ENCODE results near the gene WDR7. TPM values are rescaled to one million over a fixed set of nuclear protein-coding genes. Genes with fewer than 3 reads are reported as not detected.

WDR7 gene
- total RNA-seq, 6 donors from 2014 or later, result 17.8 to 58.7 (median 26.7) TPM

GRCh38 chr18:56825878-56826277 lies 174.7 kb downstream of the WDR7 start:
- ATAC-seq (ENCODE audit: low FRiP score in 2 of 2), result no peak
- no peak overlapping the region for H3K27ac ChIP-seq
- no peaks in the 10 kb centered on the region for H3K36me3 ChIP-seq
- no peak for TF ChIP-seq POLR2AphosphoS5 (IDR thresholded peaks at IDR 0.05)
- no peak for TF ChIP-seq POLR2A (IDR thresholded peaks at IDR 0.05)
- TF ChIP-seq CTCF (IDR thresholded peaks at IDR 0.05), result no peak
- TF ChIP-seq EP300 (IDR thresholded peaks at IDR 0.05), result no peak
- 72 to 77% methylated on average over 2 of the region's 2 CpGs for WGBS, 2 donors
- H3K4me3 ChIP-seq, result no peak overlapping the region
- no peak for DNase-seq
- H3K9me3 ChIP-seq, result no peaks in the 10 kb centered on the region
- no peaks in the 10 kb centered on the region for H3K4me1 ChIP-seq
- no peaks in the 10 kb centered on the region for H3K27me3 ChIP-seq

- no peaks in the 10 kb centered on the region for H3K9me3 ChIP-seq
- H3K4me1 ChIP-seq, result no peaks in the 10 kb centered on the region
- no peak overlapping the region for H3K4me3 ChIP-seq
- WGBS, 2 donors, result 74 to 77% methylated on average over 7 to 9 of the region's 9 CpGs
- no peaks in the 10 kb centered on the region for H3K36me3 ChIP-seq
- ATAC-seq (ENCODE audit: low FRiP score in 2 of 2), result no peak
- no peaks in the 10 kb centered on the region for H3K27me3 ChIP-seq
- no peak for TF ChIP-seq POLR2A (IDR thresholded peaks at IDR 0.05)
- no peak for TF ChIP-seq POLR2AphosphoS5 (IDR thresholded peaks at IDR 0.05)
- no peak for TF ChIP-seq EP300 (IDR thresholded peaks at IDR 0.05)
- no peak for TF ChIP-seq CTCF (IDR thresholded peaks at IDR 0.05)
- no peak overlapping the region for H3K27ac ChIP-seq
- DNase-seq, result peak in 1 of 2 donors; percentile 2
Observed at GRCh38 chr18:56831988-56832387, 180.8 kb downstream of the WDR7 start.

- ATAC-seq (ENCODE audit: low FRiP score in 2 of 2) (no peak), DNase-seq (no peak)
- Histone ChIP-seq H3K4me3 (no peak overlapping the region), H3K9me3 (no peaks in the 10 kb centered on the region), H3K27ac (no peak overlapping the region), H3K36me3 (peaks cover 0 to 4% (median 0%) of the 10 kb centered on the region in 4 donors), H3K27me3 (no peaks in the 10 kb centered on the region), H3K4me1 (no peaks in the 10 kb centered on the region)
- TF ChIP-seq POLR2AphosphoS5 (IDR thresholded peaks at IDR 0.05), result no peak
- WGBS, 2 donors, result 90 to 97% methylated on average over 1 of the region's 1 CpG
Observed at GRCh38 chr18:56835331-56835730, 184.2 kb downstream of the WDR7 start.

GRCh38 chr18:56836173-56836572 lies 185.0 kb downstream of the WDR7 start:
- 89 to 94% methylated on average over 7 of the region's 7 CpGs for WGBS, 2 donors
- peaks cover 0 to 4% (median 0%) of the 10 kb centered on the region in 4 donors for H3K36me3 ChIP-seq
- no peak overlapping the region for H3K27ac ChIP-seq
- no peak for TF ChIP-seq POLR2AphosphoS5 (IDR thresholded peaks at IDR 0.05)
- ATAC-seq (ENCODE audit: low FRiP score in 2 of 2), result no peak
- no peaks in the 10 kb centered on the region for H3K4me1 ChIP-seq
- H3K4me3 ChIP-seq, result no peak overlapping the region
- DNase-seq, result no peak
- H3K27me3 ChIP-seq, result no peaks in the 10 kb centered on the region
- no peaks in the 10 kb centered on the region for H3K9me3 ChIP-seq

GRCh38 chr18:56841836-56842235 lies 190.7 kb downstream of the WDR7 start:
- no peak for DNase-seq
- 97 to 98% methylated on average over 1 of the region's 1 CpG for WGBS, 2 donors

More at GRCh38 chr18:56841836-56842235, 190.7 kb downstream of the WDR7 start:
- Histone ChIP-seq H3K36me3 (peaks cover 0 to 4% (median 0%) of the 10 kb centered on the region in 4 donors), H3K4me1 (no peaks in the 10 kb centered on the region), H3K27me3 (no peaks in the 10 kb centered on the region), H3K9me3 (no peaks in the 10 kb centered on the region), H3K27ac (no peak overlapping the region), H3K4me3 (no peak overlapping the region)
- TF ChIP-seq POLR2AphosphoS5 (IDR thresholded peaks at IDR 0.05), result no peak
- TF ChIP-seq EP300 (IDR thresholded peaks at IDR 0.05), result no peak
- TF ChIP-seq CTCF (IDR thresholded peaks at IDR 0.05), result no peak
- no peak for TF ChIP-seq POLR2A (IDR thresholded peaks at IDR 0.05)
- no peak for ATAC-seq (ENCODE audit: low FRiP score in 2 of 2)
